ENCODE measurements around the gene SCARF1.

The SCARF1 gene

DNA sequence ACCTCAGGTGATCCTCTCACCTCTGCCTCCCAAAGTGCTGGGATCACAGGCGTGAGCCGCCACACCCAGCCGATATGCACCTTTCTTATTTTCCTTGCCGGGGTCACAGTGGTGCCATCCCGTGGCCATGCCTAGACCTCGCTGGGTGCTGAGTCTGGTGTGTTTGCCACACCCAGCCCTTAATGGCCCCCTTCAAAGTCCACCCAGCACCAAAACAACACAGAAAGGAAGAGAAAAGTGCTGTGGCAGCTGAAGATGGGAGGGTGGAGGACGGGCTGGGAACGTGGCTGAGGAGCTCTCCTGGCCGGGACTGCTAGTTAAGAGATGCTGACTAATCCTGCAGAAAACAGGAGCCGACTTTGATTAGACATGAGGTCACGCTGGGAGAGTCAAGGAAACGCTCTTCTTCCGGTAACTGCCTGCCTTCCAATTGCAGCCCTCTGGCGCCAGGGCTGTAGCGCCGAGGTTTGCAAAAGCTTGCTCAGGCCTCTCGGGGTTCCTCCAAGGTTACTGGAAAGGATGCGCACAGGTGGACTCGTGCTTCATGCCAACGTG, 27.8 kb downstream of the SCARF1 start:
- Histone ChIP-seq H3K9ac (no peak overlapping the region), H3K4me2 (ENCODE audit: low read length) (no peak overlapping the region), H3K9me3 (ENCODE audit: control insufficient read depth, low read length) (no peaks in the 10 kb centered on the region), H3K4me3 (ENCODE audit: low read depth, low read length) (no peak overlapping the region), H2AFZ (no peak overlapping the region), H3K27ac (no peak overlapping the region), H3K4me1 (peaks cover 16% of the 10 kb centered on the region), H3K27me3 (ENCODE audit: control insufficient read depth, insufficient read depth, low read length) (no peaks in the 10 kb centered on the region), H3K36me3 (ENCODE audit: control insufficient read depth, insufficient read depth, low read length) (no peaks in the 10 kb centered on the region), H3K79me2 (peaks cover 10% of the 10 kb centered on the region)
- TF ChIP-seq, protein P1, sequence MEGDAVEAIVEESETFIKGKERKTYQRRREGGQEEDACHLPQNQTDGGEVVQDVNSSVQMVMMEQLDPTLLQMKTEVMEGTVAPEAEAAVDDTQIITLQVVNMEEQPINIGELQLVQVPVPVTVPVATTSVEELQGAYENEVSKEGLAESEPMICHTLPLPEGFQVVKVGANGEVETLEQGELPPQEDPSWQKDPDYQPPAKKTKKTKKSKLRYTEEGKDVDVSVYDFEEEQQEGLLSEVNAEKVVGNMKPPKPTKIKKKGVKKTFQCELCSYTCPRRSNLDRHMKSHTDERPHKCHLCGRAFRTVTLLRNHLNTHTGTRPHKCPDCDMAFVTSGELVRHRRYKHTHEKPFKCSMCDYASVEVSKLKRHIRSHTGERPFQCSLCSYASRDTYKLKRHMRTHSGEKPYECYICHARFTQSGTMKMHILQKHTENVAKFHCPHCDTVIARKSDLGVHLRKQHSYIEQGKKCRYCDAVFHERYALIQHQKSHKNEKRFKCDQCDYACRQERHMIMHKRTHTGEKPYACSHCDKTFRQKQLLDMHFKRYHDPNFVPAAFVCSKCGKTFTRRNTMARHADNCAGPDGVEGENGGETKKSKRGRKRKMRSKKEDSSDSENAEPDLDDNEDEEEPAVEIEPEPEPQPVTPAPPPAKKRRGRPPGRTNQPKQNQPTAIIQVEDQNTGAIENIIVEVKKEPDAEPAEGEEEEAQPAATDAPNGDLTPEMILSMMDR (IDR thresholded peaks at IDR 0.05) = no peak

DNA sequence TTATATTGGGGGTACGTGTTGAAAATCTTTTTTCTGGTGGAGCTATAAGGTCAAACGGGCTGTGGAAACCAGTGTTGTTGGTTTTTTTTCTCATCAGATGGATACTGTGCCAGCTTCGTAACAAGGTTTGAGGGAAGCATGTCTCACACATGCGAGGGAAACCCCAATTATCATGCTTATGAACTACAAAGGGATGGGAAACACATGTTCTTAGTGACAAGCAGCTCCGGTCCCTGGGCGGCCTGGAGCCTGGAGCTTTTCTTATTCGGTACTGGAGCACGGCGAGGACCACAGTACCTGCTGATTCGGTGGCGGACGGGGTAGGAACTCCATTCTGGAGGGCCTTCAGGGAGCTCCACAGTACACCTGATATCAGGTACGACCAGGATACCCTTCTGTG, 29.4 kb downstream of the SCARF1 start:
- Histone ChIP-seq H3K27me3 (ENCODE audit: control insufficient read depth, insufficient read depth, low read length) (no peaks in the 10 kb centered on the region), H3K4me2 (ENCODE audit: low read length) (no peak overlapping the region), H3K36me3 (ENCODE audit: control insufficient read depth, insufficient read depth, low read length) (no peaks in the 10 kb centered on the region)

DNA sequence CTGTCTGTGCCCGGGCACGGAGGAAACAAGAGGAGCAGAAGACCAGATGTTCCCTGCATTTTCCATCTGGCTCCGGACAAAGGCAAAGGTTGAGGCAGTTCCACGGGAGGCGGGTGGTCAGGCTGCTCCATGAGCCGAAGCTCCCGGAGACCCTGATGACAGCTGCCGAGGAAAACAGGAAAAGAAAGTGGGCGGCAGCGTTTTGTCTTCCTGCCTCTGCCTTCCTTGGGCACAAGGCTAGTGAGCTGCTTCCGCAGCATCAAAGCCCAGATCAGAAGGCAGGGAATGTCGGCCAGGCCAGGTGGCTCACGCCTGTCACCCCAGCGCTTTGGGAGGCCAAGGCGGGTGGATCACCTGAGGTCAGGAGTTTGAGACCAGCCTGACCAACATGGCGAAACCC, 33.1 kb downstream of the SCARF1 start:
- Histone ChIP-seq H3K9me3 (ENCODE audit: control insufficient read depth, low read length) (no peaks in the 10 kb centered on the region), H3K27ac (no peak overlapping the region), H3K36me3 (ENCODE audit: control insufficient read depth, insufficient read depth, low read length) (no peaks in the 10 kb centered on the region), H2AFZ (no peak overlapping the region), H3K79me2 (peaks cover 2% of the 10 kb centered on the region), H3K4me2 (ENCODE audit: low read length) (no peak overlapping the region), H3K27me3 (ENCODE audit: control insufficient read depth, insufficient read depth, low read length) (no peaks in the 10 kb centered on the region), H3K4me3 (ENCODE audit: low read depth, low read length) (no peak overlapping the region), H3K9ac (no peak overlapping the region), H3K4me1 (no peaks in the 10 kb centered on the region)
- TF ChIP-seq, protein P1 (IDR thresholded peaks at IDR 0.05) = no peak

More for the DNA sequence above, 29.4 kb downstream of the SCARF1 start:
- Histone ChIP-seq H3K27ac (no peak overlapping the region), H3K9ac (no peak overlapping the region), H3K9me3 (ENCODE audit: control insufficient read depth, low read length) (no peaks in the 10 kb centered on the region), H2AFZ (no peak overlapping the region), H3K79me2 (peaks cover 8% of the 10 kb centered on the region), H3K4me1 (peaks cover 13% of the 10 kb centered on the region), H3K4me3 (ENCODE audit: low read depth, low read length) (no peak overlapping the region)
- TF ChIP-seq, protein P1 (IDR thresholded peaks at IDR 0.05) = no peak

DNA sequence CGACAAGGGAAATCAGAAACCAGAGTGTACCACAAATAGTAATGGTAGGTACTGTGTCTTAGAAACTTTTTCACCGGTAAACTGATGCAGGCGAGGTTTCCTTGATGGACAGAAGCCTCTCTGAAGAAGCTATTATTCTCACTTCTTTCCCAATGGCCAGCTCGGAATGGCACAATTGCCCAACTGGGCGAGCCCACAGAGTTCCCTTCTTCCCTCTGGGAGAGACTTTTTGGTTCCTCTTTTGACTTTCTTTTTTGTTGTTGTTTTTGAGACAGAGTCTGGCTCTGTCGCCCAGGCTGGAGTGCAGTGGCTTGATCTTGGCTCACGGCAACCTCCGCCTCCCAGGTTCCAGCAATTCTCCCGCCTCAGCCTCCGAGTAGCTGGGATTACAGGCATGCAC, 33.8 kb downstream of the SCARF1 start:
- Histone ChIP-seq H3K27ac (no peak overlapping the region), H2AFZ (no peak overlapping the region), H3K9me3 (ENCODE audit: control insufficient read depth, low read length) (no peaks in the 10 kb centered on the region), H3K36me3 (ENCODE audit: control insufficient read depth, insufficient read depth, low read length) (no peaks in the 10 kb centered on the region), H3K27me3 (ENCODE audit: control insufficient read depth, insufficient read depth, low read length) (no peaks in the 10 kb centered on the region), H3K4me1 (no peaks in the 10 kb centered on the region), H3K9ac (no peak overlapping the region), H3K79me2 (peaks cover 2% of the 10 kb centered on the region), H3K4me3 (ENCODE audit: low read depth, low read length) (no peak overlapping the region), H3K4me2 (ENCODE audit: low read length) (no peak overlapping the region)
- TF ChIP-seq, protein P1 (IDR thresholded peaks at IDR 0.05) = no peak

DNA sequence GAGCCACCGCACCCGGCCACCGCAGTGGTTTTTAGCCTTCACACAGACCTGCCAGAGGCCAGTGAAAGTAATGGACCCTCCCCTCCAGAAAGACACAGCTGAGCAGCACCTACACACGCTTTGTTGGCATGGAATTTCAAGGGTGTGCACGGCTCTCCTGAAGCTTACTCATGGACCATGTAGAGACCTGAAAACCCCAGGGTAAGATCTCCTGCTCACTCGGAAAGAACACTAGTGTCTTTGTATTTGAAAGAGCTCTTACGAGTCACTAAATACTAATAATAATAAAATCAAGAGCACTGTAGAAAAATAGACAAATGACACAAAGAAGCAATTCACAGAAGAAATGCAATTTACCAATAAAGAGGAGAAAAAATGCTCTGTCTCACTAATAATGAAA, 36.9 kb downstream of the SCARF1 start:
- no peaks in the 10 kb centered on the region for H3K27me3 ChIP-seq (ENCODE audit: control insufficient read depth, insufficient read depth, low read length)
- peaks cover 3% of the 10 kb centered on the region for H3K79me2 ChIP-seq
- no peaks in the 10 kb centered on the region for H3K9me3 ChIP-seq (ENCODE audit: control insufficient read depth, low read length)
- H3K4me2 ChIP-seq (ENCODE audit: low read length) = no peak overlapping the region
- TF ChIP-seq, protein P1 (IDR thresholded peaks at IDR 0.05) = no peak
- no peak overlapping the region for H3K9ac ChIP-seq
- no peak overlapping the region for H2AFZ ChIP-seq
- H3K4me3 ChIP-seq (ENCODE audit: low read depth, low read length) = no peak overlapping the region
- peaks cover 7% of the 10 kb centered on the region for H3K4me1 ChIP-seq
- no peaks in the 10 kb centered on the region for H3K36me3 ChIP-seq (ENCODE audit: control insufficient read depth, insufficient read depth, low read length)
- H3K27ac ChIP-seq = no peak overlapping the region

Measured in parathyroid adenoma (tissue), 2 donors.